MG63 (cell line): ENCODE results near the gene GTF2IRD1. TPM values are rescaled to one million over a fixed set of nuclear protein-coding genes. Genes with fewer than 3 reads are reported as not detected.
"Not testable (repeated sequence)": the region's sequence is repeated elsewhere in the genome, so short reads cannot be mapped to it uniquely, and the experiment has no call there.

Experiments used
- DNase-seq: peaks from one replicate; pipeline ENCODE4 v3.0.0-alpha.2; 2020
- H3K27me3 ChIP-seq: fragments of 250-450 bp; sonication (Bioruptor Pico); 2 replicates; pipeline ENCODE4 v1.5.1; 2020; ENCODE audit warnings: mild to moderate bottlenecking, moderate library complexity
- H3K36me3 ChIP-seq: fragments of 250-450 bp; sonication (Bioruptor Pico); 2 replicates; pipeline ENCODE4 v1.5.1; 2020; ENCODE audit warnings: mild to moderate bottlenecking, moderate library complexity
- H3K4me3 ChIP-seq: fragments of 250-450 bp; sonication (Bioruptor Pico); 2 replicates; pipeline ENCODE4 v1.5.1; 2020; ENCODE audit warnings: mild to moderate bottlenecking, moderate library complexity
- H3K9me3 ChIP-seq: fragments of 250-450 bp; sonication (Bioruptor Pico); 2 replicates; pipeline ENCODE4 v1.5.1; 2020; ENCODE audit warnings: mild to moderate bottlenecking, moderate library complexity
- total RNA-seq: library from RNA; depleted of rRNA; stranded (reverse); fragments of >200 nt; shearing (Covaris generic); gene quantifications from 2 replicates; pipeline ENCODE4 v1.2.3, GENCODE V29; 2014; ENCODE audit warnings: low replicate concordance

GTF2IRD1 gene
- total RNA-seq, 1 experiment from 2014 or later = 9.9 TPM

DNA sequence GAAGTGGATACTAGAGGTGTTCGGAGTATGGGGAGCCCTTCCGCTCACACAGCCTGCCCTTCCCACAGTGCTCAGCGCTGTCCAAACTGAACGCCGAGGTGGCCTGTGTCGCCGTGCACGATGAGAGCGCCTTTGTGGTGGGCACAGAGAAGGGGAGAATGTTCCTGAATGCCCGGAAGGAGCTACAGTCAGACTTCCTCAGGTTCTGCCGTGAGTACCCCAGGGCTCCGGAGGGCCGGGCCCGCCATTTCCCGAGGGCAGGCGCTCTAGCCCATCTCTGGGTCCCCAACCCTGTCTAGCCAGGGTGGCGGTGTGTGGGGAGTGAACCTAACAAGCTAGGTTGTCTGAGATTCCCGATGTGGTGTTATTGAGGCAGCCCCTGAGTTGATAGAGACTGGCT is 59.1 kb downstream of the GTF2IRD1 start:
- H3K36me3 ChIP-seq = peaks cover 2% of the 10 kb centered on the region; the same call in 1 of the 2 replicates
- no peaks in the 10 kb centered on the region for H3K27me3 ChIP-seq
- no peak overlapping the region for H3K4me3 ChIP-seq

DNA sequence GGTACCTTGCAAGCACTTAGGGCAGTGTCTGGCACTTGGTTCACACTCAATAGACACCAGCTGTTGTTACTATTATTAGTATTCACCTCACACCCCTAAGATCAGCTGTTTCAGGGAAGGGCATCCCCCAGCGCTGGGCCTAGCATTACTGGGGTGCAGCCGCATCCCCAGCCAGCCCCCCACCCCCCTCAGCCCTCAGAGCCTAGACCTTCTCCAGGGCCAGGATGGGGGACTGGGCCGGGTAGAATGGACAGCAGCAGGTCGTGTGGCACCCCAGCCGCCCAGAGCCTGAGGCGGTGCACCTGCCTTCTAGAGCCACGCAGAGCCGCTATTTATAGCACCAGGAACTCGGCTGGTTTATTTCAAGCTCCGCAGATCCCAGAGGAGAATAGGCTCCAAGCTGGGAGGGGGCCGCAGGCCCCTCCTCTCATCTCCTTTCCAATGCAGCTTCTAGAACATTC is 60.5 kb downstream of the GTF2IRD1 start:
- H3K4me3 ChIP-seq = no peak overlapping the region
- H3K36me3 ChIP-seq = peaks cover 8% of the 10 kb centered on the region
- no peaks in the 10 kb centered on the region for H3K27me3 ChIP-seq
- H3K9me3 ChIP-seq = no peaks in the 10 kb centered on the region
- no peak for DNase-seq

More for the DNA sequence above, 59.1 kb downstream of the GTF2IRD1 start:
- no peak for DNase-seq
- no peaks in the 10 kb centered on the region for H3K9me3 ChIP-seq

DNA sequence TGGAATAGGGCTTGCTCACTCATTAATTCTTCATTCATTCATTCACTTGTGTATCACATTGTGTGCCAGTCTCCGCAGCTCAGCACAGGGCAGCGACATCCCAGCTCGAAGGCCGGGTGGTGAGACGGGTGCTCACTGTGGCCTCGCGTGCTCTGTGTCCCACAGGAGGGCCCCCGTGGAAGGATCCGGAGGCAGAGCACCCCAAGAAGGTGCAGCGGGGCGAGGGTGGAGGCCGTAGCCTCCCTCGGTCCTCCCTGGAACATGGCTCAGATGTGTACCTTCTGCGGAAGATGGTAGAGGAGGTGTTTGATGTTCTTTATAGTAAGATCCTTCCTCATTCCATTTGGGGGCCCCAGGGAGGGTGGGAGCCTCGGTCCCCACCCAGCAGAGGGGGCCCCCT is 61.6 kb downstream of the GTF2IRD1 start:
- no peak overlapping the region for H3K4me3 ChIP-seq
- no peak for DNase-seq
- H3K9me3 ChIP-seq = no peaks in the 10 kb centered on the region
- no peaks in the 10 kb centered on the region for H3K27me3 ChIP-seq
- peaks cover 9% of the 10 kb centered on the region for H3K36me3 ChIP-seq

DNA sequence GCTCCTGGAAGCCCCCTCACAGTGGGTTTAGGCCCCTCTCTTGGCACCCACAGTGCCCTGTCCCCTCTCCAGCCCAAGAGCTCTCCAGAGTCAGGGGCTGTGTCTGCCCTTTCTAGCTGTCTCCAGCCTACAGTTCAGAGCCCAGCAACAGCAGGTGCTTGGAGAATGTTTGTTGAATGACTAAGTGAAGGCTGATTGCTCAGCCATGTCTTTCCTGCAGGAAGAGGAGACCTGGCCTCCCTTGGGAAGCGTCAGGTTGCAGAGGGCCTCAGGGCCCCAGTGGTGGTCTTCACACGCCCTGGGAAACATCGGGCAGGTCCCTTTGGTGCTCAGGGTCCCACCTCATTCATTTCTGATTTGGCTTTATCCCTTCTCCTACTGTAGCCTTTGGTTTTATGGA is 62.5 kb downstream of the GTF2IRD1 start:
- DNase-seq = no peak
- H3K27me3 ChIP-seq = no peaks in the 10 kb centered on the region
- no peaks in the 10 kb centered on the region for H3K9me3 ChIP-seq
- no peak overlapping the region for H3K4me3 ChIP-seq
- H3K36me3 ChIP-seq = peaks cover 13% of the 10 kb centered on the region

DNA sequence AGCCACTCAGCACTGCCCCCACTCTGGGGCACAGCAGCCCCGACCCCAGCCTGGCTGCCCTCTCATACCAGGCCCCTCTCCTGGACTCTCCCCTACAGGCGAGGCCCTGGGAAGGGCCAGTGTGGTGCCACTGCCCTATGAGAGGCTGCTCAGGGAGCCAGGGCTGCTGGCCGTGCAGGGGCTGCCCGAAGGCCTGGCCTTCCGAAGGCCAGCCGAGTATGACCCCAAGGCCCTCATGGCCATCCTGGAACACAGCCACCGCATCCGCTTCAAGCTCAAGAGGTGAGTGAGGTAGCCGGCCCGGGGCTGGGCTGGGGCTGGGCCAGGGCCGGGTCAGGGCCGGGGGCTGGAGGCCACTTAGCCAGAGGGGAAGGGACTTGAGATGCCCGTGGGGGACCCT is 64.3 kb downstream of the GTF2IRD1 start:
- Histone ChIP-seq H3K36me3 (peaks cover 20% of the 10 kb centered on the region), H3K9me3 (no peaks in the 10 kb centered on the region), H3K27me3 (no peaks in the 10 kb centered on the region), H3K4me3 (no peak overlapping the region)
- DNase-seq = no peak

DNA sequence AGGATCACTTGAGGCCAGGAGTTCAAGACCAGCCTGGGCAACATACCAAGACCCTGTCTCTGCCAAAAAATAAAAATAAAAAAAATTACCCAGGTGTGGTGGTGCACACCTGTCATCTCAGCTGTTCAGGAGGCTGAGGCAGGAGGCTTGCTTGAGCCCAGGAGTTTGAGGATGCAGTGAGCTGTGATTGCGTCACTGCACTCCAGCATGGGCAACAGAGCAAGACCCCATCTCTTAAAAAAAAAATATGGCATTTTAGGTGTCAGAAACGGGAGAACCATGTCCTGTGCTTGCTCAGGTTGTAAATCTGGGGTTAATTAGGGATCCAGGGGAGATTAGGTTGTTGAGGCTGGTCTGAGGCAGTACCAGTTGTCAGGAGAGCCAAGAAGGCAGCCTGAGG is 64.9 kb downstream of the GTF2IRD1 start:
- DNase-seq = no peak
- no peaks in the 10 kb centered on the region for H3K27me3 ChIP-seq
- no peak overlapping the region for H3K4me3 ChIP-seq
- peaks cover 20% of the 10 kb centered on the region for H3K36me3 ChIP-seq
- no peaks in the 10 kb centered on the region for H3K9me3 ChIP-seq

DNA sequence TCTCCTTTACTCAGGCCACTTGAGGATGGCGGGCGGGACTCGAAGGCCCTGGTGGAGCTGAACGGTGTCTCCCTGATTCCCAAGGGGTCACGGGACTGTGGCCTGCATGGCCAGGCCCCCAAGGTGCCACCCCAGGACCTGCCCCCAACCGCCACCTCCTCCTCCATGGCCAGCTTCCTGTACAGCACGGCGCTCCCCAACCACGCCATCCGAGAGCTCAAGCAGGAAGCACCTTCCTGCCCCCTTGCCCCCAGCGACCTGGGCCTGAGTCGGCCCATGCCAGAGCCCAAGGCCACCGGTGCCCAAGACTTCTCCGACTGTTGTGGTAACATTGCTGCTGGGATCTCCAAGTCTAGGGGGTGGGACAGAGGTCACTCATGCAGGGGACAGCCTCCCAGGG is 65.7 kb downstream of the GTF2IRD1 start:
- Histone ChIP-seq H3K27me3 (no peaks in the 10 kb centered on the region), H3K9me3 (no peaks in the 10 kb centered on the region), H3K4me3 (no peak overlapping the region), H3K36me3 (peaks cover 20% of the 10 kb centered on the region)
- DNase-seq = no peak

DNA sequence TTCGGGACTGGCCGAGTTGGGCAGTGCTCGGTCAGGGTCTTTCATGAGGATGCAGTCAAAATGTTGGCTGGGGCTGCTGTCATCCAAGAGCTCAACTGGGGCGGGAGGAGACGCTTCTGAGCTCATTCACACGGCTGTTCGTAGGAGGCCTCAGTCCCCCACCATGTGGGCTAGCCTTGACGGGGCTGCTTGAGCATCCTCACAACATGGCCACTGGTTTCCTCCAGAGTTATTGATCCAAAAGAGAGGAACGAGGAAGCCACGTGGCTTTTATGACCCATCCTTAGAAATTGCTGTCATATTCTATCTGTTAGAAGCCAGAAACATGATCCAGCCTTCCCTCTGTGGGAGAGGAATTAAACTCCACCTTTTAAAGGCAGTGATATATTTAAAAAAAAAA is 68.1 kb downstream of the GTF2IRD1 start:
- Histone ChIP-seq H3K4me3 (no peak overlapping the region), H3K36me3 (peaks cover 22% of the 10 kb centered on the region), H3K27me3 (no peaks in the 10 kb centered on the region), H3K9me3 (no peaks in the 10 kb centered on the region)
- DNase-seq = no peak

DNA sequence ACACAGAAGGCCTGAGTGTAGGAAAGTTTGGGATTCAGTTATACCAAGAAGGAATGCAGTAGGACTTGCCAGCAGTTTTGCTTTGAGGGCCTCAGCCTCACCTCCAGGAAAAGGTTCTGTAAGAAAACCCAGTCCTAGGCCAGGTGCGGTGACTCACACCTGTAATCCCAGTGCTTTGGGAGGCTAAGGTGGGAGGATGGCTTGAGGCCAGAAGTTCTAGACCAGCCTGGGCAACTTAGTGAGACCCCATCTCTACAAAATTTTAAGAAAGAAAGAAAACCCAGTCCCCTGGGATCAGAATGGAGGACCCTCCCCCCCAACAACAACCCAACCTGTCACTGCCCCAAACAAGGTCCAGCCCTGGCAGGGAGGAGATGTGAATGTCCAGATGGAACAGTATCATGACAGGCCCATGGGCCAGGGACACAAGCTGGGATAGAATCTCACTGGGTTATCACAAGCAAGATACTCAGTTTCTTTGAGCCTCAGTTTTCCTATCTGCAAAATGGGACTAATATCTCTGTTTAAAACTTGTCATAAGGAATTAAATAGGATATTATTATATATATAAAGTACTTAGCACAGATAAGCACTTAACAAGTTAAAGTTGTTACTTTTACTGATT is 68.7 kb downstream of the GTF2IRD1 start:
- Histone ChIP-seq H3K36me3 (peaks cover 22% of the 10 kb centered on the region), H3K4me3 (no peak overlapping the region)
- DNase-seq = no peak

DNA sequence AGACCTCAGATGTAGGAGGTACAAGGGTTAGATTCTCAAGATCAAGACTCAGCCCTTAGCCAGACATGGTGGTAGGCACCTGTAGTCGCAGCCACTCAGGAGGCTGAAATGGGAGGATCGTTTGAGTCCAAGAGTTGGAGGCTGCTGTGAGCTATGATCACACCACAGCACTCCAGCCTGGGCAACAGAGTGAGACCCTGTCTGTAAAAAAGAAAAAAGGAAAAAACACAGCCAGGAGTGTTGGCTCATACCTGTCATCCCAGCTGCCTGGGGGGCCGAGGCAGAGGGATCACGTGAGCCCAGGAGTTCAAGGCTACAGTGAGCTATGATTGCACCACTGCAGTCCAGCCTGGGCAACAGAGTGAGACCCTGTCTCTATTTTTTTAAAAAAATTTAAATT is 69.3 kb downstream of the GTF2IRD1 start:
- Histone ChIP-seq H3K9me3 (no peaks in the 10 kb centered on the region), H3K27me3 (no peaks in the 10 kb centered on the region), H3K4me3 (no peak overlapping the region), H3K36me3 (peaks cover 22% of the 10 kb centered on the region)
- no peak for DNase-seq

More for the DNA sequence above, 68.7 kb downstream of the GTF2IRD1 start:
- H3K9me3 ChIP-seq = no peaks in the 10 kb centered on the region
- no peaks in the 10 kb centered on the region for H3K27me3 ChIP-seq

DNA sequence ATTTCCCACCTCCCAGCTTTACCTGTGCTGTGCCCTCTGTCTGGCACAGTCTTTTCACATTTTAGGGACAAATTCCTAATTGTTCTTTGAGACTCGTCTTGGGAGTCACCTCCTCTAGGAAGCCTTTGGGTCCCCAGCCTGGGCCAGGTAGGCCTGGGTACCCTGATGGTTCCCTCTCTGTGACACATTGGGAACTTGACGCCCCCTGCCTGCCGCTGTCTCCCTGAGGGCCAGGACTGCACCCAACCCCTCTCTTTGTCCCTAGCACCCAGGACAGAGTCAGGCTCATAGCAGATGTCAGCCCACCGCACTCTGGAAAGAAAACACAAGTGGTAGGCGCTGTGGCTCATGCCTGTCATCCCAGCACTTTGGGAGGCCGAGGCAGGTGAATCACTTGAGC is 71.4 kb downstream of the GTF2IRD1 start:
- H3K9me3 ChIP-seq = no peaks in the 10 kb centered on the region
- H3K27me3 ChIP-seq = no peaks in the 10 kb centered on the region
- no peak overlapping the region for H3K4me3 ChIP-seq
- peaks cover 13% of the 10 kb centered on the region; the same call in 1 of the 2 replicates for H3K36me3 ChIP-seq
- no peak for DNase-seq

DNA sequence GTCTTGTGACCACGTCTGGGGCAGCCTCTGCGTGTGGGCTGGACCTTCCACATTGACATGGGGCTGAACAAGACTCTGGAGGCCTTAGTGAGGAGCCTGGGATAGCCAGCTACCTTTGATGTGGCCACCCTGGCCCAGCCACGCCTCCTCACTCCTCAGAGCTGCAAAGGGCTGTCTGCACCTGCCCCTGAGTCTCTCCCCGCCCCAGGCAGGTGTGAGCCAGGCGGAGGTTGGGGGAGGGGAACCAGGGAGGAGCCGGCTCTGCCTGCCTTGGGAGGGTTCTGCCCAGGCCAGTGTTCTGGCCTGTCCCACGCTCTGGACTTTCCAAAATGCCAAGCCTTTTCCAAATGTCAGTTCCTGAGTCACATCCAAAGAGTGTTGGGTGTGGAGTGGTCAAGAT is 72.2 kb downstream of the GTF2IRD1 start:
- no peak for DNase-seq
- Histone ChIP-seq H3K36me3 (peaks cover 15% of the 10 kb centered on the region), H3K9me3 (no peaks in the 10 kb centered on the region), H3K27me3 (no peaks in the 10 kb centered on the region), H3K4me3 (no peak overlapping the region)

DNA sequence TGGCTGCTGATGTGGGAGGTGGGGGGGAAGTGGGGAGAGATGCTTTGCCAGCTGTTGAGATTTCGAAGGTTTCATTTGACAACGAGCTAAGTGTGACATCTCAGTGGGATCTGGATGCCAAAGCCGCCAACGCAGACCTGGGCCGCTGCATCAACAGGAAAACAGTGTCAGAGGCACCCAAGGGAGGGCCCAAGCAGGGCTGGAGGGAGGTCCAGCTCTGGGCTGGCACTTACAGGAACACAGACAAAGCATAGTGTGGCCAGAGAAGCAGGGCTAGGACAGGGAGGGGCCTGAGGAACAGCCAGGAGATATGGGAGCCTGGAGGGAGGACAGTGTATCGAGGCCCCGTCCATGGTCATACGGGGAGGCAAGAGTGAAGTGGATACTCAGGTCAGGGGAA is 73.1 kb downstream of the GTF2IRD1 start:
- no peaks in the 10 kb centered on the region for H3K9me3 ChIP-seq
- DNase-seq = no peak
- peaks cover 6% of the 10 kb centered on the region for H3K36me3 ChIP-seq
- H3K4me3 ChIP-seq = no peak overlapping the region
- no peaks in the 10 kb centered on the region for H3K27me3 ChIP-seq

DNA sequence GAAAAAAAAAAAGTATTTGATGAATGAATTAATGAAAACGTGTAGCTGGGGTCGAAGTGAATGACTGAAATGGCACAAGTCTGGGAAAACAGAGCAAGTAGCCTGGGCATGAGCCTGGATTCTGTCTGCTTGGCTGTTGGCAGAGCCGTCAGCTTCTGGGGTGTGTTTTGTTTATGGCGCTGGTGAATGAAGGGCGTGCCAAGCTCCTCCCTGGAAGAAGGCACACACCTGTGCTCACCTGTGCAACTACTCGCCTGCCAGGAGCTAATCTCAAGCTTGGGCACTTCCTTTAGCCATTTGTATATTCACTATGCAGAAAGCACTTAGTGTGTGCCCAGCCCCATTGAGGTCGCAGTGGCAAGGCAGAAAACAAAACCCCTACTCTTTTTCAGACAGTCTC is 74.1 kb downstream of the GTF2IRD1 start:
- H3K9me3 ChIP-seq = no peaks in the 10 kb centered on the region
- no peaks in the 10 kb centered on the region for H3K27me3 ChIP-seq
- H3K36me3 ChIP-seq = peaks cover 5% of the 10 kb centered on the region
- H3K4me3 ChIP-seq = no peak overlapping the region
- no peak for DNase-seq

DNA sequence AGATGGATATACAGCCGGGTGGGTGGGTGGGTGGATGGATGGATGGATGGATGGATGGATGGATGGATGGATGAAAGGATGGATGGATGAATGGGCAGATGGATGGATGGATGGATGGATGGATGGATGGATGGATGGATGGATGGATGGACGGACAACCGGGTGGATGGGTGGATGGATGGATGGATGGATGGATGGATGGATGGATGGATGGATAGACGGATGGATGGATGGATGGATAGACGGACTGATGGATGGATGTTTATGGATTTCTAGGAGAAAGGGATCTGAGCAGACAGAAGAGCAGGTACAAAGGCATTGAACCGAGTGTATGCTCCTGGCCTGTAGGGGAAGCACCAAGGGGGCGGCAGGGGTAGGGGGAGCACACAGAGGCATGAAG is 75.1 kb downstream of the GTF2IRD1 start:
- DNase-seq, H3K9me3 ChIP-seq, H3K27me3 ChIP-seq, H3K36me3 ChIP-seq, H3K4me3 ChIP-seq: not testable (repeated sequence)

DNA sequence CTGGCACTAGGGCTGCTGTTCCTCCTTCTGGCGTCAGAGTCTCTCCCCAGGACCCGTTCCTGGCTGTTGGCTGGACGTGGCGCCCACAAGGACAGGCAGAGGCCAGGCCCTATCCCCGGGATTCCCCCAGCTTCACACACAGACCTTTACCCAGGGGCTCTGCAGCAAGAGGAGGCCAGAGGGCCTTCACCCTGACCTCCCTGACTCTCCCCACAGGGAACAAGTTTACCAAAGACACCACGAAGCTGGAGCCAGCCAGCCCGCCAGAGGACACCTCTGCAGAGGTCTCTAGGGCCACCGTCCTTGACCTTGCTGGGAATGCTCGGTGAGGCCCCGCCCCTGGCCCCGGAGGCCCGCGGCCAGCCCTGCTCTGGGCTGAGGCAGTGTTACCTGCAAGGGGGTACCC is 82.2 kb downstream of the GTF2IRD1 start:
- no peak overlapping the region for H3K4me3 ChIP-seq
- peaks cover 8% of the 10 kb centered on the region for H3K36me3 ChIP-seq
- DNase-seq = no peak
- no peaks in the 10 kb centered on the region for H3K9me3 ChIP-seq
- H3K27me3 ChIP-seq = no peaks in the 10 kb centered on the region

DNA sequence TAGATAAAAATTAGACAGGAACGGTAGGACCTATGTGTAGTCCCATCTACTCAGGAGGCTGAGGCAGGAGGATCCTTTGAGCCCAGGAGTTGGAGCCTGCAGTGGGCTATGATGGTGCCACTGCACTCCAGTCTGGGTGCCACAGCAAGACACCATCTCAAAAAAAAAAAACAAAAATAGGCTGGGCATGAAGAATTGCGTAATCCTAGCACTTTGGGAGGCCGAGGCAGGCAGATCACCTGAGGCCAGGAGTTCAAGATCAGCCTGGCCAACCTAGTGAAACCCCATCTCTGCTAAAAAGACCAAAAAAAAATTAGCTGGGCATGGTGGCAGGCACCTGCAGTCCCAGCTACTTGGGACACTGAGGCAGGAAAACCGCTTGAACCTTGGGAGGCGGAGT is 88.2 kb downstream of the GTF2IRD1 start:
- H3K4me3 ChIP-seq, H3K27me3 ChIP-seq, DNase-seq, H3K9me3 ChIP-seq: not testable (repeated sequence)
- peaks cover 17% of the 10 kb centered on the region for H3K36me3 ChIP-seq

DNA sequence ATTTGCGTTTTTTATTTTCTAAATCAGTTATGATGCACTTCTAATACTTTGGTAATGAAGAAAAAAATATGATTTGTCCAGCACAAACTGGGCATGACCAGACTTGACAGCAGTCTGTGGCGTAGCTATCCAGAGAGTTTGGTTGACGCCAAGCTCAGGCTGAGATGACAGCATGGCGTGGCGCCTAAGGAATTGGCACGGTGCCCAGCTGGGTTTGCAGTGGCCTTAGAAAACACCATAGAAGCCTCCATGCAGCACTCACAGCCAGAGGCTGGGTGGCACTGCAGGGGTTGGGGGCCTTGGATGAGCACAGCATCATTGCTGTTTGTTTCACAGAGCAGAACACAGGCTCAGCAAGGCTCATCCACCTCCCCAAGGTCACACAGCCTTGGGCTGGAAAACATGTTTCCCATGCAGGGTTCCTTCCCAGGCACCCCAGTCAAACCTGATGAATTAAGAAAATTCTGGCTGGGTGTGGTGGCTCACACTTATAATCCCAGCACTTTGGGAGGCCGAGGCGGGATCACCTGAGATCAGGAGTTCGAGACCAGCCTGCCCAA is 88.9 kb downstream of the GTF2IRD1 start:
- Histone ChIP-seq H3K36me3 (peaks cover 17% of the 10 kb centered on the region), H3K9me3 (no peaks in the 10 kb centered on the region), H3K4me3 (no peak overlapping the region), H3K27me3 (no peaks in the 10 kb centered on the region)
- no peak for DNase-seq
